Measurements from ENCODE around the gene SCCPDH. TPM values are rescaled to one million over a fixed set of nuclear protein-coding genes. Genes with fewer than 3 reads are reported as not detected.
"Not testable (repeated sequence)": the region's sequence is repeated elsewhere in the genome, so short reads cannot be mapped to it uniquely, and the experiment has no call there.

Gene SCCPDH
- total RNA-seq, 1 experiment from 2014 or later, result 32.2 TPM

DNA sequence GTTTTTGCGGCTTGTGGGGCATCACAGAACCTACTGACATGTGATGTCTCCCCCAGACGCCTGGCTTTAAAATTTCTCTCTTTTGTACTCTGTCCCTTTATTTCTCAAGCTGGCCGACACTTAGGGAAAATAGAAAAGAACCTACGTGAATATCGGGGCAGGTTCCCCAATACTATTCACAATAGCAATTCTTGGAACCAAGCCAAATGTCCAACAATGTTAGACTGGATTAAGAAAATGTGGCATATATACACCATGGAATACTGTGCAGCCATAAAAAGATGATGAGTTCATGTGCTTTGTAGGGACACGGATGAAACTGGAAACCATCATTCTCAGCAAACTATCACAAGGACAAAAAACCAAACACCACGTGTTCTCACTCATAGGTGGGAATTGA, 3.4 kb upstream of the SCCPDH start:
- BruUV-seq (replicated peaks); H3K27ac Mint-ChIP-seq (ENCODE audit: low read depth, unreplicated experiment): not testable (repeated sequence)

DNA sequence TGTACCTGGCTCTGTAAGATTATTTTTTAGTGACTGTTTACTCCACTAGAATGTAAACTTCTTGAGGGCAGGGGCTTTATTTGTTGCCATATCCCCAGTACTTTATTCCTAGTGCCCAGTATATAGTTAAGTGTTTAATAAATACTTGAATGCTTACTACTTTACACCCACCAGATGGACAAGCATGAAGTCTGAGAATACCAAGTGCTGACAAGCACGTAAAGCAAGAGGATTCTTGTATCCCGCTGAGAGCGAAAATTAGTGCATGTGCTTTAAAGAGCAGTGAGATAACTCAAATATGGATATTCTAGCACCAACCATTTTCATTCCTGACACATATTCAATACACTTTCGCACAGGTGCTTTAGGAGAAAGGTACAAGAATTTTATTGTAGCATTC, 1.5 kb upstream of the SCCPDH start:
- ChIA-PET POLR2A (interaction anchor here (1.2 to 1.5 kb wide), 2 partner anchors 10 to 15 kb away, joined by 5 to 12 read pairs; no protein-coding TSS in a partner anchor), CTCF (interaction anchor here (0.6 to 3.2 kb wide), 6 partner anchors 12 to 233 kb away, joined by 3 to 21 read pairs (median 6); no protein-coding TSS in a partner anchor)
- BruUV-seq (replicated peaks), result no TSS peak
- H3K27me3 Mint-ChIP-seq (ENCODE audit: insufficient read depth, unreplicated experiment), result no peaks in the 10 kb centered on the region
- DNase-seq (ENCODE audit: unreplicated experiment), result no peak
- intact Hi-C loops (cut with micrococcal nuclease), result no loop called here
- peaks cover 13% of the 10 kb centered on the region for H3K9me3 Mint-ChIP-seq (ENCODE audit: unreplicated experiment)
- peaks cover 5% of the 10 kb centered on the region for H3K36me3 Mint-ChIP-seq (ENCODE audit: insufficient read depth, unreplicated experiment)
- TF ChIP-seq, protein P1, sequence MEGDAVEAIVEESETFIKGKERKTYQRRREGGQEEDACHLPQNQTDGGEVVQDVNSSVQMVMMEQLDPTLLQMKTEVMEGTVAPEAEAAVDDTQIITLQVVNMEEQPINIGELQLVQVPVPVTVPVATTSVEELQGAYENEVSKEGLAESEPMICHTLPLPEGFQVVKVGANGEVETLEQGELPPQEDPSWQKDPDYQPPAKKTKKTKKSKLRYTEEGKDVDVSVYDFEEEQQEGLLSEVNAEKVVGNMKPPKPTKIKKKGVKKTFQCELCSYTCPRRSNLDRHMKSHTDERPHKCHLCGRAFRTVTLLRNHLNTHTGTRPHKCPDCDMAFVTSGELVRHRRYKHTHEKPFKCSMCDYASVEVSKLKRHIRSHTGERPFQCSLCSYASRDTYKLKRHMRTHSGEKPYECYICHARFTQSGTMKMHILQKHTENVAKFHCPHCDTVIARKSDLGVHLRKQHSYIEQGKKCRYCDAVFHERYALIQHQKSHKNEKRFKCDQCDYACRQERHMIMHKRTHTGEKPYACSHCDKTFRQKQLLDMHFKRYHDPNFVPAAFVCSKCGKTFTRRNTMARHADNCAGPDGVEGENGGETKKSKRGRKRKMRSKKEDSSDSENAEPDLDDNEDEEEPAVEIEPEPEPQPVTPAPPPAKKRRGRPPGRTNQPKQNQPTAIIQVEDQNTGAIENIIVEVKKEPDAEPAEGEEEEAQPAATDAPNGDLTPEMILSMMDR (IDR thresholded peaks at IDR 0.05; ENCODE audit: unreplicated experiment), result no peak
- no peak overlapping the region for H3K27ac Mint-ChIP-seq (ENCODE audit: low read depth, unreplicated experiment)
- peaks cover 10% of the 10 kb centered on the region for H3K4me1 Mint-ChIP-seq (ENCODE audit: insufficient read depth, unreplicated experiment)
- H3K4me3 Mint-ChIP-seq (ENCODE audit: unreplicated experiment), result peak overlapping the region; percentile 21

More for the DNA sequence above, 3.4 kb upstream of the SCCPDH start:
- H3K36me3 Mint-ChIP-seq (ENCODE audit: insufficient read depth, unreplicated experiment); H3K27me3 Mint-ChIP-seq (ENCODE audit: insufficient read depth, unreplicated experiment); POLR2A ChIA-PET; intact Hi-C loops (cut with micrococcal nuclease); H3K4me3 Mint-ChIP-seq (ENCODE audit: unreplicated experiment); DNase-seq (ENCODE audit: unreplicated experiment); H3K9me3 Mint-ChIP-seq (ENCODE audit: unreplicated experiment): not testable (repeated sequence)
- H3K4me1 Mint-ChIP-seq (ENCODE audit: insufficient read depth, unreplicated experiment), result peaks cover 10% of the 10 kb centered on the region
- CTCF ChIA-PET, result interaction anchor here (0.6 to 1.2 kb wide), 2 partner anchors 44 to 750 kb away, joined by 3 read pairs; no protein-coding TSS in a partner anchor

DNA sequence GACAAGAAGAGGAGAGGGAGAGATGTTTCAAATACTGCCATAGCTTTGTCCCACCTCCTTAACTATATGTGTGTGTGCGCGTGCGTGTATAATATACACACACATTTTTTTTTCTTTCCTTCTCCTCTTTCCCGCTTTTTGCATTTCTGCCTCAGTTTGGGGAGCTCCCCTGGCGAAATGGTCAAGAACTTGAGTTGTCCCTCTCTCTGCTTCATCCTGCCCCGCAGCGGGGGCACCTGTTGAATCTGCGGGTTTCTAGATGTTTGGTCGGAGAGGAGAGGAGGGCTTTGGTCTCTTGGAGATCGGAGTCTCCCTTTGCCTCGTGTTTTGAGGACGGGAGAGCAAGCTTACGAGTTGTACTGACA, 504 bp downstream of the SCCPDH start:
- intact Hi-C loops (cut with micrococcal nuclease), result loop anchor here (2.0 kb wide), 1 partner anchor 26 kb away; no protein-coding TSS in a partner anchor
- peak; percentile 60 for DNase-seq (ENCODE audit: unreplicated experiment)
- CTCF ChIA-PET, result interaction anchor here (0.5 to 3.2 kb wide), 17 partner anchors 11 to 860 kb away, joined by 3 to 21 read pairs (median 4); no protein-coding TSS in a partner anchor
- Mint-ChIP-seq H3K4me1 (ENCODE audit: insufficient read depth, unreplicated experiment) (peaks cover 10% of the 10 kb centered on the region), H3K27ac (ENCODE audit: low read depth, unreplicated experiment) (peak overlapping the region; percentile 8), H3K36me3 (ENCODE audit: insufficient read depth, unreplicated experiment) (peaks cover 24% of the 10 kb centered on the region), H3K9me3 (ENCODE audit: unreplicated experiment) (peaks cover 33% of the 10 kb centered on the region), H3K4me3 (ENCODE audit: unreplicated experiment) (peak overlapping the region; percentile 79), H3K27me3 (ENCODE audit: insufficient read depth, unreplicated experiment) (no peaks in the 10 kb centered on the region)
- TF ChIP-seq, protein P1 (IDR thresholded peaks at IDR 0.05; ENCODE audit: unreplicated experiment), result no peak
- no TSS peak for BruUV-seq (replicated peaks)
- POLR2A ChIA-PET, result interaction anchor here (0.6 to 2.0 kb wide), 13 partner anchors 12 to 1438 kb away, joined by 3 to 19 read pairs (median 4); partner anchors contain the start of genes CNST and TFB2M

DNA sequence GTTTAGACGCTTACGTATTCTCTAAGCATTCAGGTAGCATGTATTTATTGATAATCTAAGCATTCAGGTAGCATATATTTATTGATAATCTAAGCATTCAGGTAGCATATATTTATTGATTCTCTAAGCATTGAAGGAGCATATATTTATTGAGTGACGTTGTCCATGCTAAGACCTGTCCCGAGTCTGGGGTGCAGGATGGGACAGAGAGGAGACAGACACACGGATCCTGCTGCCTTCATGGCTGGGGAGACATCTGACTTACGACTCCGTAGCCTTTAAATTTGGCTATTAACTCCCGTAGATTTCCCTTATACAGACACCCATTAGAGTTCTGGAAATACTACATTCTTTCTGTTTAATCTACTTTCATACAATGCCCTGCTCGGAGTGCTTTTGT, 982 bp downstream of the SCCPDH start:
- ChIA-PET POLR2A (interaction anchor here (0.6 to 2.0 kb wide), 8 partner anchors 11 to 1438 kb away, joined by 3 to 19 read pairs (median 4); no protein-coding TSS in a partner anchor), CTCF (interaction anchor here (0.5 to 3.2 kb wide), 12 partner anchors 12 to 859 kb away, joined by 3 to 21 read pairs (median 4); no protein-coding TSS in a partner anchor)
- no peak for DNase-seq (ENCODE audit: unreplicated experiment)
- peaks cover 38% of the 10 kb centered on the region for H3K9me3 Mint-ChIP-seq (ENCODE audit: unreplicated experiment)
- H3K36me3 Mint-ChIP-seq (ENCODE audit: insufficient read depth, unreplicated experiment), result peaks cover 29% of the 10 kb centered on the region
- H3K27ac Mint-ChIP-seq (ENCODE audit: low read depth, unreplicated experiment), result peak overlapping the region; percentile 8
- peaks cover 10% of the 10 kb centered on the region for H3K4me1 Mint-ChIP-seq (ENCODE audit: insufficient read depth, unreplicated experiment)
- intact Hi-C loops (cut with micrococcal nuclease), result loop anchor here (2.0 kb wide), 1 partner anchor 26 kb away; no protein-coding TSS in a partner anchor
- peak overlapping the region; percentile 79 for H3K4me3 Mint-ChIP-seq (ENCODE audit: unreplicated experiment)
- TSS peak; percentile 38 for BruUV-seq (replicated peaks)
- H3K27me3 Mint-ChIP-seq (ENCODE audit: insufficient read depth, unreplicated experiment), result no peaks in the 10 kb centered on the region
- TF ChIP-seq, protein P1 (IDR thresholded peaks at IDR 0.05; ENCODE audit: unreplicated experiment), result no peak

Data from MCF 10A (cell line).